ENCODE data around the gene CLMN. TPM values are rescaled to one million over a fixed set of nuclear protein-coding genes. Genes with fewer than 3 reads are reported as not detected.

CLMN gene
- total and polyA plus RNA-seq, 2 donors (not counting 1 experiment from before 2014, with no cell fraction given): 9.6 to 51.5 TPM

GRCh38 chr14:95272057-95272456 is 47.7 kb downstream of the CLMN start:
- Histone ChIP-seq H3K4me1 (ENCODE audit: control insufficient read depth in 2 of 2, insufficient read depth in 2 of 2, low read length in 2 of 2) (peaks cover 0 to 7% of the 10 kb centered on the region in 2 donors), H3K9me3 (ENCODE audit: control extremely low read depth in 1 of 3, control insufficient read depth in 2 of 3, insufficient read depth in 1 of 3, low read length in 2 of 3) (no peaks in the 10 kb centered on the region), H3K4me3 (ENCODE audit: control extremely low read depth in 1 of 5, extremely low read depth in 1 of 5, insufficient read depth in 1 of 5, low read depth in 2 of 5, low read length in 4 of 5) (no peak overlapping the region), H3K27me3 (replicated peaks in 1 of 4; ENCODE audit: control extremely low read depth in 1 of 4, control insufficient read depth in 3 of 4, insufficient read depth in 4 of 4, low read length in 3 of 4) (no peaks in the 10 kb centered on the region), H3K36me3 (replicated peaks in 1 of 2; ENCODE audit: control extremely low read depth in 1 of 2, control insufficient read depth in 1 of 2, extremely low read depth in 1 of 2, insufficient read depth in 2 of 2, low read length in 1 of 2) (no peaks in the 10 kb centered on the region), H3K9ac (ENCODE audit: low read length) (no peak overlapping the region), H3K4me2 (replicated peaks; ENCODE audit: low read depth, low read length, poor library complexity, severe bottlenecking) (no peak overlapping the region), H3K79me2 (ENCODE audit: control insufficient read depth, insufficient read depth, low read length) (peaks cover 18% of the 10 kb centered on the region), H4K20me1 (ENCODE audit: control insufficient read depth, insufficient read depth, low read length, poor library complexity, severe bottlenecking) (no peaks in the 10 kb centered on the region), H3K27ac (ENCODE audit: low read length in 2 of 2) (no peak overlapping the region), H2AFZ (ENCODE audit: insufficient read depth, low read depth, low read length, poor library complexity, severe bottlenecking) (no peak overlapping the region)
- ChIA-PET CTCF (no interaction called here), POLR2A (no interaction called here)
- peaks cover 25% of the 10 kb centered on the region for H3K4me1 Mint-ChIP-seq
- intact Hi-C loops (cut with micrococcal nuclease): no loop called here
- no peak overlapping the region for H3K4me3 Mint-ChIP-seq
- ATAC-seq (ENCODE audit: low read depth): no peak
- no peaks in the 10 kb centered on the region for H3K27me3 Mint-ChIP-seq
- TF ChIP-seq EZH2 (IDR thresholded peaks at IDR 0.05; ENCODE audit: borderline replicate concordance, insufficient read depth, low read depth, low read length, poor library complexity, severe bottlenecking): no peak
- no peak for TF ChIP-seq CTCF (IDR thresholded peaks at IDR 0.05)
- WGBS (ENCODE audit: insufficient coverage): 97% methylated on average over 4 of the region's 5 CpGs
- no peak overlapping the region for H3K27ac Mint-ChIP-seq
- no peak for DNase-seq
- H3K9me3 Mint-ChIP-seq (ENCODE audit: insufficient read depth): peaks cover 4% of the 10 kb centered on the region

GRCh38 chr14:95270203-95270602 is 49.5 kb downstream of the CLMN start:
- H3K27ac ChIP-seq (ENCODE audit: low read length in 2 of 2): no peak overlapping the region
- no peaks in the 10 kb centered on the region for H3K9me3 ChIP-seq (ENCODE audit: control extremely low read depth in 1 of 3, control insufficient read depth in 2 of 3, insufficient read depth in 1 of 3, low read length in 2 of 3)
- H3K36me3 ChIP-seq (replicated peaks in 1 of 2; ENCODE audit: control extremely low read depth in 1 of 2, control insufficient read depth in 1 of 2, extremely low read depth in 1 of 2, insufficient read depth in 2 of 2, low read length in 1 of 2): no peaks in the 10 kb centered on the region
- H3K4me1 ChIP-seq (ENCODE audit: control insufficient read depth in 2 of 2, insufficient read depth in 2 of 2, low read length in 2 of 2): peaks cover 9 to 17% of the 10 kb centered on the region in 2 donors
- ATAC-seq (ENCODE audit: low read depth) (no peak), DNase-seq (no peak)
- TF ChIP-seq EZH2 (IDR thresholded peaks at IDR 0.05; ENCODE audit: borderline replicate concordance, insufficient read depth, low read depth, low read length, poor library complexity, severe bottlenecking): no peak
- TF ChIP-seq CTCF (IDR thresholded peaks at IDR 0.05): no peak
- no peak overlapping the region for H3K9ac ChIP-seq (ENCODE audit: low read length)
- intact Hi-C loops (cut with micrococcal nuclease): no loop called here
- H3K4me3 ChIP-seq (ENCODE audit: control extremely low read depth in 1 of 5, extremely low read depth in 1 of 5, insufficient read depth in 1 of 5, low read depth in 2 of 5, low read length in 4 of 5): no peak overlapping the region
- H3K79me2 ChIP-seq (ENCODE audit: control insufficient read depth, insufficient read depth, low read length): peaks cover 18% of the 10 kb centered on the region
- H3K27me3 ChIP-seq (replicated peaks in 1 of 4; ENCODE audit: control extremely low read depth in 1 of 4, control insufficient read depth in 3 of 4, insufficient read depth in 4 of 4, low read length in 3 of 4): no peaks in the 10 kb centered on the region
- CTCF ChIA-PET: interaction anchor here (0.9 to 1.3 kb wide), 2 partner anchors 14 to 91 kb away, joined by 3 to 4 read pairs; no protein-coding TSS in a partner anchor
- no peaks in the 10 kb centered on the region for H4K20me1 ChIP-seq (ENCODE audit: control insufficient read depth, insufficient read depth, low read length, poor library complexity, severe bottlenecking)
- peaks cover 4% of the 10 kb centered on the region for H3K9me3 Mint-ChIP-seq (ENCODE audit: insufficient read depth)
- no peak overlapping the region for H3K27ac Mint-ChIP-seq
- no peak overlapping the region for H2AFZ ChIP-seq (ENCODE audit: insufficient read depth, low read depth, low read length, poor library complexity, severe bottlenecking)
- peaks cover 36% of the 10 kb centered on the region for H3K4me1 Mint-ChIP-seq
- WGBS (ENCODE audit: insufficient coverage): no CpG with 5 or more reads among the region's 2 CpGs
- POLR2A ChIA-PET: no interaction called here
- no peak overlapping the region for H3K4me2 ChIP-seq (replicated peaks; ENCODE audit: low read depth, low read length, poor library complexity, severe bottlenecking)
- H3K4me3 Mint-ChIP-seq: no peak overlapping the region
- no peaks in the 10 kb centered on the region for H3K27me3 Mint-ChIP-seq
